Measurements from ENCODE around the gene WDR3.

Gene WDR3

DNA sequence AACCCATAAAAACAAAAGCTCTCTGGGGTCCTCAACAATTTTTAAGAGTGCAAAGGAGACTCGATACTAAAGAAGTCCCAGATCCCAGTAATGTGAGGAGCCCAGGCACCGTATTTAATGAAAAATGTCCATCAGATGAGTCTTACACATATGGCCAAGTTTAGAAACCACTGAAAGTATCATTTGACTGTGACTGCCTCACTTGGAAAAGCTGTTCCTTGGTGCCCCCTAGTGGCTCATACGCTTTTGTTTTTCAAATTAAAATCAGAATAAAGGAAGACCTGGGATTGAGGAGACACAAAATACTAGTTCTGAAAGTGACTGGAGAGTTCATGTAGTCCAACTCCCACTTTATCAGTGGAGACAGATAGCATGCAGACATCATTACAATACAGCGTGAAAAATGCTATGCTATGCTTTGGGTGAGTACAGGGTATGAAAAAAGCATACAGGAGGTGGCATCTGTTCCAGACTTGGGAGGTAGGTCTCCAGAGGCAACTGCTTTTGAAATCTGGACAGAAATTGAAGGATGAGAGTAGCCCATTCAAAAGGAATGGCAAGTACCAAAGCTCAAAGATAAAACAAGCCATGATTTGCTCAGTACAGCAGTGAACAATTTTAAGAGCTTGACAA lies 33.9 kb upstream of the WDR3 start:
- DNase-seq (ENCODE audit: low read depth) = peak; percentile 90
- no peak overlapping the region for H3K4me3 ChIP-seq (ENCODE audit: low read depth, low read length)
- in situ Hi-C loops (cut with HindIII; ENCODE audit: low sequenced_read_pairs) = loop anchor here (25.0 kb wide), 1 partner anchor 358 kb away; no protein-coding TSS in a partner anchor
- TF ChIP-seq, protein P1, sequence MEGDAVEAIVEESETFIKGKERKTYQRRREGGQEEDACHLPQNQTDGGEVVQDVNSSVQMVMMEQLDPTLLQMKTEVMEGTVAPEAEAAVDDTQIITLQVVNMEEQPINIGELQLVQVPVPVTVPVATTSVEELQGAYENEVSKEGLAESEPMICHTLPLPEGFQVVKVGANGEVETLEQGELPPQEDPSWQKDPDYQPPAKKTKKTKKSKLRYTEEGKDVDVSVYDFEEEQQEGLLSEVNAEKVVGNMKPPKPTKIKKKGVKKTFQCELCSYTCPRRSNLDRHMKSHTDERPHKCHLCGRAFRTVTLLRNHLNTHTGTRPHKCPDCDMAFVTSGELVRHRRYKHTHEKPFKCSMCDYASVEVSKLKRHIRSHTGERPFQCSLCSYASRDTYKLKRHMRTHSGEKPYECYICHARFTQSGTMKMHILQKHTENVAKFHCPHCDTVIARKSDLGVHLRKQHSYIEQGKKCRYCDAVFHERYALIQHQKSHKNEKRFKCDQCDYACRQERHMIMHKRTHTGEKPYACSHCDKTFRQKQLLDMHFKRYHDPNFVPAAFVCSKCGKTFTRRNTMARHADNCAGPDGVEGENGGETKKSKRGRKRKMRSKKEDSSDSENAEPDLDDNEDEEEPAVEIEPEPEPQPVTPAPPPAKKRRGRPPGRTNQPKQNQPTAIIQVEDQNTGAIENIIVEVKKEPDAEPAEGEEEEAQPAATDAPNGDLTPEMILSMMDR (IDR thresholded peaks at IDR 0.05; ENCODE audit: low read depth, low read length, missing control alignments) = peak; percentile 66

DNA sequence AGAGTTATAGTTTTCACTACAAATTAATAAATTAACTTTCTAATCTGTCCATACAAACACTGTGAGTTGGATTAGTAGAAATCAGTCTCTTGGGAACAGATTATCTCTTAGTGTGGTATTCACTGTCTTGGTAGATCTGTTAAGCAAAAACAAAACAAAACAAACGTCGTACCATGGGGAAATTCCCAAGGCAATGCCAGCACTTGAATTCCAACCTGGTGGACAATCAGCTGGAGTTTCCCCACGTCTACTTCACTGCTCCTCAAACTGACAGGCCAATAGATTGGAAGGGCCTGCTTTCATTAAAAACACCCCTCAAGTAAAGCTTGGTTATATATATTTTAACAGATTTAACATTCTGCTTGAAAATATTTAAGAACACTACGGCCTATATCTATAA lies 32.0 kb upstream of the WDR3 start:
- no peak for DNase-seq (ENCODE audit: low read depth)
- in situ Hi-C loops (cut with HindIII; ENCODE audit: low sequenced_read_pairs) = loop anchor here (25.0 kb wide), 1 partner anchor 360 kb away; no protein-coding TSS in a partner anchor
- TF ChIP-seq, protein P1 (IDR thresholded peaks at IDR 0.05; ENCODE audit: low read depth, low read length, missing control alignments) = no peak
- H3K4me3 ChIP-seq (ENCODE audit: low read depth, low read length) = no peak overlapping the region

DNA sequence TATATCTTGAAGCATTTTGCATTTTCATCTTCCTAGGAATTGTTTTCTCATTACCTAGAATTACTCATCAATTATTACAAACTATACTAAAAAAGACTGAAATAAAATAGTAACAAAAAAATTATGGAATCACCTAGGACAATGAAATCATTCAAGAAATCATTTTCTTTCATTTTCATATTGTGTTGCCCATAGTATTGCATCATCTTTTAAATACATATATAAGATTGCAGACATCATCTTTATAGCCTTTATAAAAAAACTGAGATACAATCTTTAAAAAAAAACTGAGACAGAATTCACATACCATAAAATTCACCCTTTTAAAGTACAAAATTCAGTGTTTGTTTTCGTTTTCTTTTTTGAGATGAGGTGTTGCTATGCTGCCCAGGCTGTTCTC lies 29.7 kb upstream of the WDR3 start:
- DNase-seq (ENCODE audit: low read depth) = no peak
- in situ Hi-C loops (cut with HindIII; ENCODE audit: low sequenced_read_pairs) = loop anchor here (25.0 kb wide), 1 partner anchor 362 kb away; no protein-coding TSS in a partner anchor
- H3K4me3 ChIP-seq (ENCODE audit: low read depth, low read length) = no peak overlapping the region

DNA sequence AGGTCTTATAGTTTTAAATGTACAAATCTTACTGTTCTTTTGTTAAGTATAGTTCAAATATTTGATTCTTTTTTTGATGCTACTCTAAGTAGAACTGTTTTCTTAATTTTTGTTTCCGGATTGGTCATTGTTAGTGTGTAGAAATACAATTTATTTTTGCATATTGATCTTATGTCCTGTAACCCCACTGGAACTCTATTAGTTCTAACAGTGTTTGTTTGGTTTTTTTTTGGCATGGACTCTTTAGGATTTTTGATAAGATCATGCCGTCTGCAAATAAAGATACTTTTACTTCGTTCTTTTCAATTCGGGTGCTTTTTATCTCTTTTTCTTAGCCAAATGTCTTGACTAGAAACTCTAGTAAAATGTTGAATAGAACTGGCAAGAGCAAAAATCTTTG lies 26.6 kb upstream of the WDR3 start:
- in situ Hi-C loops (cut with HindIII; ENCODE audit: low sequenced_read_pairs) = no loop called here
- TF ChIP-seq, protein P1 (IDR thresholded peaks at IDR 0.05; ENCODE audit: low read depth, low read length, missing control alignments) = no peak
- no peak for DNase-seq (ENCODE audit: low read depth)
- no peak overlapping the region for H3K4me3 ChIP-seq (ENCODE audit: low read depth, low read length)

More for the DNA sequence above, 29.7 kb upstream of the WDR3 start:
- TF ChIP-seq, protein P1 (IDR thresholded peaks at IDR 0.05; ENCODE audit: low read depth, low read length, missing control alignments) = no peak

DNA sequence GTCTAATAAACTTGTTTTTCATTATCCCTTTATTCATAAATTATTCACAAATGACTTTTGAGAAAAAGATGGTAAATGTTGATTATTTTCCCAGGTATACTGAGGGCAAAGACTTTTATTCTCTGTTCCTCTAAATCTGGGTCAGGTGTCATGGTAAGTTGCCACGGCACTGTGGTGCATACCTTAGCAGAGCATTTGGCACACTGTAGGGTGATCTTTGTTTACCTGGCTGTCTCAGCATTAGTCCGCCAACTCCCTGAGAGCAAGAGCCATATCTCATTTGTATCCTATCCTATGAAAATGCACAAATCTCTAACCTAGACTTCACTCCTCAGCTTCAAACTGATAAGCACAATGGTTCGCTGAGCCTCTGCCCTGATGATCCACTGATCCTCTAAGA lies 25.1 kb upstream of the WDR3 start:
- TF ChIP-seq, protein P1 (IDR thresholded peaks at IDR 0.05; ENCODE audit: low read depth, low read length, missing control alignments) = no peak
- DNase-seq (ENCODE audit: low read depth) = no peak
- H3K4me3 ChIP-seq (ENCODE audit: low read depth, low read length) = no peak overlapping the region
- in situ Hi-C loops (cut with HindIII; ENCODE audit: low sequenced_read_pairs) = no loop called here

DNA sequence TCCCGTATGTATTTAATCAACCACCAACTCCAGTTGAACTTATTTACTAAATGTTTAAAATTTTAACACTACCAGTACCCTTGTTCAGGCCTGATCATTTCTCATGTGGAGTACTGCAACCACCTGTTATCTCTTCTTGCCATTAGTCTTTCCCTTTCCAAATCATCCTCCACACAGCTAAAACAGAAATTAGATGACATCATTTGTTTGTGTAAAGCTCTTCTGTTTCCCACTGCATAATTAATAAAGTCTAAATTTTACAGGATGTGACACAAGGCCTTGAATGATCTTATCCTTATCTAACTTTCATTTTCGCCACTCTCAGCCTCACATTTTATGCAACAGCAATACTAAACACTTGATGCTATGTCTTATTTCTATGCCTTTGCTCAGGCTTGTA lies 24.5 kb upstream of the WDR3 start:
- DNase-seq (ENCODE audit: low read depth) = no peak
- in situ Hi-C loops (cut with HindIII; ENCODE audit: low sequenced_read_pairs) = no loop called here

More for the DNA sequence above, 24.5 kb upstream of the WDR3 start:
- TF ChIP-seq, protein P1 (IDR thresholded peaks at IDR 0.05; ENCODE audit: low read depth, low read length, missing control alignments) = no peak
- no peak overlapping the region for H3K4me3 ChIP-seq (ENCODE audit: low read depth, low read length)

All from astrocyte of the cerebellum (primary cell).